Cardiac muscle cell (in vitro differentiated cells and primary cell): ENCODE measurements around the gene MYBPC2. TPM values are rescaled to one million over a fixed set of nuclear protein-coding genes. Genes with fewer than 3 reads are reported as not detected.
A peak's percentile ranks its signal among the peaks of the same experiment; 100 is the strongest.

Experiments
- DNase-seq, 2 donors: peaks; one replicate each; pipeline versions ENCODE4 v3.0.0 to v3.0.0-alpha.2; 2010 to 2017; ENCODE audit warnings: low read depth in 1 of 2, low spot score in 1 of 2
- H3K27ac ChIP-seq: fragments of 200-600 bp; sonication (generic); 2 replicates; pipeline ENCODE4 v1.5.1; 2016
- H3K27me3 ChIP-seq: fragments of 200-600 bp; sonication (generic); 2 replicates; pipeline ENCODE4 v1.6.0; 2016; ENCODE audit warnings: control low read depth
- H3K36me3 ChIP-seq: fragments of 200-600 bp; sonication (generic); 2 replicates; pipeline ENCODE4 v1.5.1; 2016; ENCODE audit warnings: control low read depth
- H3K4me1 ChIP-seq: fragments of 200-600 bp; sonication (generic); 2 replicates; pipeline ENCODE4 v1.8.1; 2017; ENCODE audit warnings: low read depth, mild to moderate bottlenecking, mixed run types
- H3K4me3 ChIP-seq: fragments of 200-600 bp; sonication (generic); 2 replicates; pipeline ENCODE4 v1.5.1; 2016; ENCODE audit warnings: mild to moderate bottlenecking
- H3K9me3 ChIP-seq: fragments of 200-600 bp; sonication (generic); 2 replicates; pipeline ENCODE4 v1.5.1; 2017; ENCODE audit warnings: low read depth, mild to moderate bottlenecking, control low read depth
- polyA plus RNA-seq: library from polyadenylated mRNA; unstranded; fragments of >200 nt; fragmentation: Nextera tagmentation; extraction: Ambion mirVana; gene quantifications from 2 replicates; pipeline ENCODE4 v1.2.1, GENCODE V29; 2016
- total RNA-seq: library from RNA; depleted of rRNA; stranded (reverse); fragments of >200 nt; gene quantifications from 2 replicates; pipeline ENCODE4 v1.2.3, GENCODE V29; 2016
- TF ChIP-seq, protein P1 (sequence below): IDR thresholded peaks from 2 replicates; pipeline ENCODE4 v1.5.1; 2012; ENCODE audit warnings: low read depth, mild to moderate bottlenecking, low read length

Gene MYBPC2
- total and polyA plus RNA-seq, 2 experiments from 2014 or later = 0.18 to 0.31 TPM

DNA sequence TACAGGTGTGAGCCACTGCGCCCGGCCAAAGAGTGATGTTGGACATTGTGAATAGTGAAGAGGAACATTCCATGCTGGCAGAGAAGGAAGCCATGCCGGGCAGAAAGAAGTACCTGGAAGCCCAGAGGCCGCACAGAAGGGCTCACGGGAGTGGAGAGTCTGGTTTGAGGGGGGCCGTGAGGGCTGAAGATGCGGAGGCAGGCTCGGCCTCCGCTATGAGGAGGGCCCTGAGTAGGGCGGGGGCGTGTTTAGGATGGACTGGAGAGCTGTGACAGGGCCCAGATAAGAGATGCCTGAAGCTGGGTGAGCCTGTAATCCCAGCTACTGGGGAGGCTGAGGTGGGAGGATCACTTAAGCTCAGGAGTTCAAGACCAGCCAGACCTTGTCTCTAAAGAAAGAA, 76.7 kb downstream of the MYBPC2 start:
- Histone ChIP-seq H3K4me1 (peaks cover 21% of the 10 kb centered on the region), H3K27me3 (no peaks in the 10 kb centered on the region), H3K27ac (peak overlapping the region; percentile 77), H3K4me3 (no peak overlapping the region), H3K9me3 (no peaks in the 10 kb centered on the region), H3K36me3 (no peaks in the 10 kb centered on the region)
- DNase-seq = no peak
- TF ChIP-seq, protein P1, sequence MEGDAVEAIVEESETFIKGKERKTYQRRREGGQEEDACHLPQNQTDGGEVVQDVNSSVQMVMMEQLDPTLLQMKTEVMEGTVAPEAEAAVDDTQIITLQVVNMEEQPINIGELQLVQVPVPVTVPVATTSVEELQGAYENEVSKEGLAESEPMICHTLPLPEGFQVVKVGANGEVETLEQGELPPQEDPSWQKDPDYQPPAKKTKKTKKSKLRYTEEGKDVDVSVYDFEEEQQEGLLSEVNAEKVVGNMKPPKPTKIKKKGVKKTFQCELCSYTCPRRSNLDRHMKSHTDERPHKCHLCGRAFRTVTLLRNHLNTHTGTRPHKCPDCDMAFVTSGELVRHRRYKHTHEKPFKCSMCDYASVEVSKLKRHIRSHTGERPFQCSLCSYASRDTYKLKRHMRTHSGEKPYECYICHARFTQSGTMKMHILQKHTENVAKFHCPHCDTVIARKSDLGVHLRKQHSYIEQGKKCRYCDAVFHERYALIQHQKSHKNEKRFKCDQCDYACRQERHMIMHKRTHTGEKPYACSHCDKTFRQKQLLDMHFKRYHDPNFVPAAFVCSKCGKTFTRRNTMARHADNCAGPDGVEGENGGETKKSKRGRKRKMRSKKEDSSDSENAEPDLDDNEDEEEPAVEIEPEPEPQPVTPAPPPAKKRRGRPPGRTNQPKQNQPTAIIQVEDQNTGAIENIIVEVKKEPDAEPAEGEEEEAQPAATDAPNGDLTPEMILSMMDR = no peak

DNA sequence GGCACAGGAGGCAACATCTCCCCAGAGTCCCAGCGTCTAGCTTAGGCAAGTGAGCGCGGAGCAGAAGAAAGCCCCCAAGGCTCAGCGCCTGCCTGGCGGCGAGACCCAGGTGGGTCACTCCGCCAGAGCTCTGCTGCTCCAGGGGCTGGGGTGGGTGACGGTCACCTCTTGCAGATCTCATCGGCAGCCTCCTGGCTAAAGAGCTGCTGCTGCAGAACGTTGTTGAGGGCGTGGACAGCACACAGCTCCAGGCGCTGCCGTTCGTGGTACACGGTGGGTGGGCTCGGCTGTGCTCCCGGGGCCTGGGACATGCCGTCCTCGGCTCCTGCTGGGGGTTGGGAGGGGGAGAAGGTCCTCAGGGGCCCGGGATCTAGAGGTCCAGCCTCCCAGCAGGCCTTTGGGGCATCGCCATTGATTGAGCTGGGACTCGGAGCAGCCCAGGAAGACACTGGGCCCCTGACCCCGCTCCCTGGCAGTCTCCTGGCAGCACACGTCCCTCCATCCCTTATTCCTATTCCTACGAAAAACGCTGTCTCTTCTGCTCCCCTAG, 77.5 kb downstream of the MYBPC2 start:
- peak in 1 of 2 donors; percentile 21 for DNase-seq
- Histone ChIP-seq H3K9me3 (no peaks in the 10 kb centered on the region), H3K27me3 (no peaks in the 10 kb centered on the region), H3K4me3 (peak overlapping the region; percentile 30), H3K27ac (peak overlapping the region; percentile 7), H3K36me3 (no peaks in the 10 kb centered on the region), H3K4me1 (peaks cover 30% of the 10 kb centered on the region)
- TF ChIP-seq, protein P1 = no peak

DNA sequence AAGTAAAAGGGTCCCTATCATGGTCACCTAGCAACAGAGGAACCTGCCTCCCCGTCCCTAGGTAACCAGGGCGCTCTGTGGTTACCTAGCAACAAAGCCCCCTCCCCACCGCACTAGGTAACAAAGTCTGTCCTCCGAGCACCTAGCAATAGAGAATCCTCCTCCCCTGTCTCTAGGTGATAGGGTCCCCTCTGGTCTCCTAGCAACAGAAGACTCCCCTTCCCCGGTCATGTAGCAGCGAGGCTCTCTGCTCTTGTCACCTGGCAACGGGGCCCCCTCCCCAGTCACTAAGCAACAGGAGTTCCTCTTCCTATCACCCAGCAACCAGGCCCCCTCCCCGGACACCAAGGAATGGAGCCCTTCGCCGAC, 78.0 kb downstream of the MYBPC2 start:
- Histone ChIP-seq H3K27ac (peak overlapping the region; percentile 7), H3K36me3 (no peaks in the 10 kb centered on the region), H3K4me3 (peak overlapping the region; percentile 30), H3K27me3 (no peaks in the 10 kb centered on the region), H3K4me1 (peaks cover 33% of the 10 kb centered on the region), H3K9me3 (no peaks in the 10 kb centered on the region)
- peak in 1 of 2 donors; percentile 18 for DNase-seq
- TF ChIP-seq, protein P1 = no peak

DNA sequence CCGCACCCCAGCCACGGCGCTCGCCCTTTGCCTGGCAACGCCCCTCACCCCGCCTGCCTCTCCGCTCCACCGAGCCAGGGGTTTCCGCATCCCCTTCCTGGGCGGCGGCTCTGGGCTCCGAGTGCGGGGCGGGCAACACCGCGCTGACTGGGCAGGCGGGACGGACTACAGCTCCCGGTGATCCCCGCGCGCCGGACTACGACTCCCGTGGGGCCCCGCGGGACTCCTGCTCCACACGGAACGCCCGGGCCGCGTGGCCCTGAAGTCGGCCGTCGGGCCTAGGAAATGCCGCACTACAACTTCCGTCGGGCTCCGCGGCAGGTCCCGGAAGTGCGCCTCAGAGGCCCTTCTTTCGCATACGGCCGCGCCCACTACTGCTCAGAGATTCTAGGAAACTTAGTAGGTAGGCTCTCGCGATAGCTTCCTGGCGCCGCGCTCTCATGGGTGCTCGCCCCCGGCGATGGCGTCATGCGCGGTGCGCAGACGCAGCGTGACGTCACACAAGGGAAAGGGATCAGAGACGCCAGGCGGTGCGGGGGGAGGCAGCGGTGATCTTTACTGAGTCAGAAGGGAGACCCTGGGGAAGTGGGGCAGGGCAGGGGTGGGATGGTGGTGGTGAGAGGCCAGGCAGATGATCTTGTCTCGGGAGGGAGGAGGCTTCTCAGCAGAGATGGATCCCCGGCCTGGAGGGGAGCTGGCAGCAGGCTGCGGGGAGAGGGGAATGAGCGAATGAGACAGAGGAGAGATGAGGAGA, 78.6 kb downstream of the MYBPC2 start, which contains the start of gene JOSD2:
Gene JOSD2, minus strand, starts transcription at position 123 of the 754 bp plus-strand sequence. CDS start 760 bp downstream, outside the sequence.
- H3K9me3 ChIP-seq = no peaks in the 10 kb centered on the region
- H3K36me3 ChIP-seq = no peaks in the 10 kb centered on the region
- H3K27me3 ChIP-seq = no peaks in the 10 kb centered on the region
- peak within 1 kb of the TSS; percentile 30 for H3K4me3 ChIP-seq
- DNase-seq = peak; percentile 99 to 100
- TF ChIP-seq, protein P1 = no peak
- H3K27ac ChIP-seq = peak within 1 kb of the TSS; percentile 39
- peaks cover 33% of the 10 kb centered on the region for H3K4me1 ChIP-seq

DNA sequence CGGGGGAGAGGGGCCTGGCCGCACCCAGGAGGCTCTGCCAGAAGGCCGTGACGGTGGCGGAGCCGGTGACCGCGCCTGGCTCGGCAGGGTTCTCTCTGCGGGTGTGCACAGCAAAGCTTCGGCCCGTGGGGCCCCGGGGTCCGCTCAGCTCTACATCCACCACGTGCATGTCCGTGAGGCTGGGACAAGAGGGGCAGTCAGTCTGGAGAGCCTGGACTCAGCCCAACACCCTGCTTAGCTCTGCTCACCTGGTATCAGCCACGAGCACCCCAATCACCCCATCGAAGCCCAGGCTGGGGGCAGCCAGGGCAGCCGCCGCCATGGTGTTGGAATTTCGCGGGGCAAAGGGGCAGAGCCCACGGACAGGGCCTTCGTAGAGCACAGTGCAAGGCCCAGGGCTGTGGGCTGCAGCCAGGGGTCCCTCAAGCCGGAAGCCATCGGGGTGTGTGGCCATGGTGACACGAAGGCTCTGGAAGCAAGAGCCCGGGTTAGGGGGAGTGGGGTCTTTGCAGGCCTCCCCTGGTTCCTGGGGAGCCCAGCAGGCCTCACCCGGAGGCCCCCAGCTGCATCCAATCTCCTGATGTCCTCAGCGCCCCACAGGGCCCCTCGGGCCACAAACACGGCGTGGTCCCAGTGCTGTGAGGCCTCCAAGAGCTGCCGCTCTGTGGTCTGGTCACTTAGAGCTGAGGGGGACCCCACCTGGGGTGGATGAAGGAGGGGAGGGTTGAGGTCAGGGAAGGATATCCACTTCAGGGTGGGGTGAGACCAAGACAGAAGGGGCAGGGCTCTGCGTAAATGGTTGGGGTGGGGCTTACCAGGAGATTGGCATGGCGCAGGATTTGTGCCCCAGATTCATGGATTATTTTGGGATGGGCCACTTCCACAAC, 79.7 kb downstream of the MYBPC2 start:
- Histone ChIP-seq H3K4me1 (peaks cover 33% of the 10 kb centered on the region), H3K4me3 (no peak overlapping the region), H3K9me3 (no peaks in the 10 kb centered on the region), H3K27me3 (no peaks in the 10 kb centered on the region), H3K27ac (peak overlapping the region; percentile 72), H3K36me3 (no peaks in the 10 kb centered on the region)
- TF ChIP-seq, protein P1 = no peak
- no peak for DNase-seq
